HG02798 (cell line): ENCODE measurements around the gene ST3GAL2.
"Not testable (repeated sequence)": the region's sequence is repeated elsewhere in the genome, so short reads cannot be mapped to it uniquely, and the experiment has no call there.

Experiments used
- ATAC-seq: cut with Tn5 transposase; IDR thresholded peaks from one replicate; pipeline ENCODE4 v1.9.1; 2021; ENCODE audit warnings: mild to moderate bottlenecking; ENCODE audit not compliant: unreplicated experiment, poor library complexity

The ST3GAL2 gene

GRCh38 chr16:70391881-70392481 is 46.9 kb downstream of the ST3GAL2 start:
- ATAC-seq = no peak

DNA sequence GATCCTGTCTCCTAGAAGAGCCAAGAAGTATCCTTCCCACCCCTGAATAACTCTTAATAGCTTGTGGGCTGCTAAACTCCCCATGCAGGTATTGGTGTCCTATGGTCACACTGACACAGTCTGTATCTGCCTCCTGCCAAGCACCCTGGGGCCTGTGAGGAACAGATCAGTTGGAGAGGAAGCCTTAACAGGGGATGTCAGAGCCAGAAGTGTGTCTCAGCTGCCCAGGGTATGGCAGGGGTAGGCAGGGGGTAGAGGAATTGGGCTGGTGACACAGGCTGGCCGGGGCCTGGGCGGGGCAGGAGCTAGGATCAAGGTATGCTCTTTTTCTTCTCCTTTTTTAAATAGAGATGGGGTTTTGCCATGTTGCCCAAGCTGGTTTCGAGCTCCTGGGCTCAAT is 47.5 kb downstream of the ST3GAL2 start:
- ATAC-seq = no peak

- no peak for ATAC-seq
Observed at GRCh38 chr16:70390774-70391173, 48.1 kb downstream of the ST3GAL2 start.

DNA sequence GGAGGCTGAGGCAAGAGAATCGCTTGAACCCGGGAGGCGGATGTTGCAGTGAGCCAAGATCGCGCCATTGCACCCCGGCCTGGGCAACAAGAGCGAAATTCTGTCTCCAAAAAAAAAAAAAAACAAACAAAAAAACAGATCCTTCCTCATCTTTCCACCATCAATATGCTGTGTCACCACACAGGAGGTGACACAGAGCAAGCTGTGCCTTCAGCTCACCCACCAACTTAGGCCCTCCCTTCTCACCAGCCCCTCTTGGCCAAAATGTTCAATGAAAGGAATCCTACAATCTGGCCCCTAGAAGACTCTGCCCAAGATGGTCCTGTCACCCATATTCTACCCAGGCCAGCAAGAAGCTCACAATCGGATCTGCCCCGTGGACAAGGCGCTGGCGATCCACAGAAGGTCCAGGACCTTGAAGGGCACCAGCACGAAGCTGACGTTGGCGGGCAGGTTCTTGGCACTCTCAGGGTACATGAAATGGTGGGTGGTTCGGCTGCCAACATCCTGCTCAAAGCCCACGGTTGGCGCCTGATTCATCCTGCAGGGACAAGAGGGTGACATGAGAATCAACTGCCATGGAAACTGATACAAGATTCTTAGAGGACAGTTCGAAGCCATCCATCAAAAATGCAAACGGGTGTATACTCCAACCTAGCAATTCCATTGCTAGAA is 50.8 kb downstream of the ST3GAL2 start:
- ATAC-seq = no peak

GRCh38 chr16:70386289-70386986 is 52.5 kb downstream of the ST3GAL2 start:
- ATAC-seq = not testable (repeated sequence)

GRCh38 chr16:70383421-70383960 is 55.4 kb downstream of the ST3GAL2 start:
- no peak for ATAC-seq

DNA sequence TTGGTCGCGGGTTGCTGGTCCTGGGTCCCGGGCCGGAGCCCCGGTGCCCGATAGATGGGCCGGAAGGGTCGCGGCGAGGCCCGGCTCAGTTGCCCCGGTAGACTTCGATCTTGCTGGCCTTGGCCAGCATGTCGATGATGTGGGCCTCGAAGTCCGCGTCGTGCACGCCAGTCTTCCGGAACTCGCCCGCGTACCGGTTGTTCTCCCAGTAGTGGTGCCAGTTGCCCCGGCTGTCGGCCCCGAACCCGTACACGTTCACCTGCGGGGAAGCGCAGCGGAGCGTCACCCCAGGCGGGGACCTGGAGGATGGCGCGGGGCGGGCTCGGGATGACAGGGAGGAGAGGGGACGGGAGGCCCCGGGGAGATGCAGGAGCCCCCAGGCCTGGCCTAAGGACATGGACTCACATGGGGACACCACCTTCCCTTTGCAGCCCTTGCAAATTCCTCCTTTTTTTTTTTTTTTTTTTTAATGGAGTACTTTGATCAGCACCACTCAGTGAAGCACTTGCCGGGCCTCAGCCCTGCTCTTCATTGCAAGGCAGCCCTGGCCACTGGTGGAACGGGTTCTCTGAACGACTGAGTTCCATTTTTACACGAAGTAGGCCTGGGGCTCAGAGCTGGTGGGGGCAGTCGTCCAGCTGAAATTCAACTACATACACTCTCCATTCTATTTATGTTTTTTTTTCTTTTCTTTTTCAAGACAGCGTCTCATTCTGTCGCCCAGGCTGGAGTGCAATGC is 57.1 kb downstream of the ST3GAL2 start:
- ATAC-seq = no peak

GRCh38 chr16:70380919-70381603 is 57.8 kb downstream of the ST3GAL2 start:
- ATAC-seq = peak; percentile 94

GRCh38 chr16:70380248-70380918 is 58.5 kb downstream of the ST3GAL2 start:
- ATAC-seq = peak; percentile 17

DNA sequence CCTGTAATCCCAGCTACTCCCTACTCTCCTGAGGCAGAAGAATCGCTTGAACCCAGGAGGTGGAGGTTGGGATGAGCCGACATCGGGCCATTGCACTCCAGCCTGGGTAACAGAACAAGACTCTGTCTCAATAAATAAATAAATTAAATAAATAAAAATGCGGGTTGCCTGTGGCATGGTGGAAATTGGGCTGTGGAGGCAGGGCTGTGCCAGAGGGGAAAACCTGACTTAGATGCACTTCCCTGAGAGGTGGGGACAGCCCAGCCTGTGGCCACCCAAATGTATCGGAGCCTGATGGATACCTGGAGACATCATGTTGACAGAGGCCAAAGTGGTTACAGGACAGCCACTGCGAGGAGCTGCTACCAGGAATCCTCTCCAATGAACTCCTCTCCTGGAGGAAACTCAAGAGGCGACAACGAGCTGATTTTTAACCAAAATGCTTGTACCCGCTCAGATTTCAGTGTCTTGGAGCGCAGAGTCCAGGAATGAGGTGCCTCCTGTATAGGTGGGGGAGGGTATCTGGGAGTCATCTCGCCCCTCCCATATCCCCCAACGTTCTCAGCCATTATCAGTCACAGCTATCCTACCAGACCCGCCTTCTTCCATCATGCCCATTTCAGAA is 59.9 kb downstream of the ST3GAL2 start:
- ATAC-seq = no peak

DNA sequence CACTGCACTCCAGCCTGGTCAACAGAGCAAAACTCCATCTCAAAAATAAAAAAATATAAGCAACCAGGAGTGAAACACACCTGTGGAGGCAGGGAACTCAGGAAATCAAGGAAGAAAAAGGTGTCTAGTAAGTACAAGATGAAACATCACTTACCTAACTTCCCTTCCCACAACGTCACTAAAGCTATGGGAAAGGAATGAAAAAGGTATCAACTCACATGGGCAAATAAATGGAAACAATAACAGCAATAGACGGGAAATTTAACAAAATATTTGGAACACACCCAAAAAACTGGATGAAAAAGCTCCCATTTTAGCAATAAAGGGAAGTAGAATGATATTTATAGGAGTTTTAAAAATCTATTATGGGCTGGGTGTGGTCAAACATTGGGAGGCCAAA is 61.1 kb downstream of the ST3GAL2 start:
- no peak for ATAC-seq

GRCh38 chr16:70375636-70376611 is 63.0 kb downstream of the ST3GAL2 start:
- ATAC-seq = no peak

DNA sequence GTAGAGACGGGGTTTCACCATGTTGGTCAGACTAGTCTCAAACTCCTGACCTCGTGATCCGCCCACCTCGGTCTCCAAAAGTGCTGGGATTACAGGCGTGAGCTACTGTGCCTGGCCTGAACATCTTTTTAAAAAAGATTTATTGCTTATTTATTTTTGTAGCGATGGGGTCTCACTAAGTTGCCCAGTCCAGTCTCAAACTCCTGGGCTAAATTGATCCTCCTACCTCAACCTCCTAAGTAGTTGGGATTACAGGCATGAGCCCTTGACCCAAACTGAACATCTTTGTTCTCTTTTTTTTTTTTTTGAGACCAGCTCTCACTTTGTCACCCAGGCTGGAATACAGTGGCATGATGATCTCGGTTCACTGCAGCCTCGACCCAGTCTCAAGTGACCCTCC is 64.7 kb downstream of the ST3GAL2 start:
- ATAC-seq = no peak

GRCh38 chr16:70372921-70373728 is 65.8 kb downstream of the ST3GAL2 start:
- ATAC-seq = no peak

GRCh38 chr16:70370924-70371323 is 68.0 kb downstream of the ST3GAL2 start:
- ATAC-seq = no peak

GRCh38 chr16:70370145-70370544 is 68.8 kb downstream of the ST3GAL2 start:
- ATAC-seq = not testable (repeated sequence)

- ATAC-seq = no peak
Observed at GRCh38 chr16:70364399-70364798, 74.5 kb downstream of the ST3GAL2 start.
